AG09319 (cell line): ENCODE results near the gene PDE10A.

Source experiments
- DNase-seq: peaks from one replicate; pipeline ENCODE4 v3.0.0-alpha.2; 2010; ENCODE audit warnings: low read depth; ENCODE audit errors: extremely low read depth
- TF ChIP-seq, protein P1 (sequence below): IDR thresholded peaks from 2 replicates; pipeline ENCODE4 v1.5.1; 2011; ENCODE audit warnings: low read depth, mild to moderate bottlenecking, inconsistent platforms, low read length, moderate library complexity

The PDE10A gene

DNA sequence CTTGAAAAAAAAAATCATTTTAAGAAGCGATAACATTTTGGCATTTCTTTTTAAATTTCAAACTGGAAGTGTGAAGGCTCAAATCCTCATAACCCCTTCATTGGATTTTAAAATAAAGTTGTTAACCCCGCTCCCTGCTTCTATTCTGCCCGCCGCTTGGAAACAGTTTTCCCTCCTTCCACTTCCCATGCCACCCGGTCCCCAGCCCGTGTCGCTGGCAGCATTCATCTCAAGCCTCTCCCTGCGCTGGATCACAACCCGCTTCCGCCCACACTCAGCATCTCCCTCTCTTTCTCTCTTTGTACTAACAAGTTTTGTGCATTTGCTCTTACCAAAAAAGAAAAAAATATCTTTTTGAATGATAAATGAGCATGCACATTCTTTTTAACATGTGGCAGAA, 15.4 kb upstream of the PDE10A start:
- no peak for DNase-seq
- TF ChIP-seq, protein P1, sequence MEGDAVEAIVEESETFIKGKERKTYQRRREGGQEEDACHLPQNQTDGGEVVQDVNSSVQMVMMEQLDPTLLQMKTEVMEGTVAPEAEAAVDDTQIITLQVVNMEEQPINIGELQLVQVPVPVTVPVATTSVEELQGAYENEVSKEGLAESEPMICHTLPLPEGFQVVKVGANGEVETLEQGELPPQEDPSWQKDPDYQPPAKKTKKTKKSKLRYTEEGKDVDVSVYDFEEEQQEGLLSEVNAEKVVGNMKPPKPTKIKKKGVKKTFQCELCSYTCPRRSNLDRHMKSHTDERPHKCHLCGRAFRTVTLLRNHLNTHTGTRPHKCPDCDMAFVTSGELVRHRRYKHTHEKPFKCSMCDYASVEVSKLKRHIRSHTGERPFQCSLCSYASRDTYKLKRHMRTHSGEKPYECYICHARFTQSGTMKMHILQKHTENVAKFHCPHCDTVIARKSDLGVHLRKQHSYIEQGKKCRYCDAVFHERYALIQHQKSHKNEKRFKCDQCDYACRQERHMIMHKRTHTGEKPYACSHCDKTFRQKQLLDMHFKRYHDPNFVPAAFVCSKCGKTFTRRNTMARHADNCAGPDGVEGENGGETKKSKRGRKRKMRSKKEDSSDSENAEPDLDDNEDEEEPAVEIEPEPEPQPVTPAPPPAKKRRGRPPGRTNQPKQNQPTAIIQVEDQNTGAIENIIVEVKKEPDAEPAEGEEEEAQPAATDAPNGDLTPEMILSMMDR = no peak

DNA sequence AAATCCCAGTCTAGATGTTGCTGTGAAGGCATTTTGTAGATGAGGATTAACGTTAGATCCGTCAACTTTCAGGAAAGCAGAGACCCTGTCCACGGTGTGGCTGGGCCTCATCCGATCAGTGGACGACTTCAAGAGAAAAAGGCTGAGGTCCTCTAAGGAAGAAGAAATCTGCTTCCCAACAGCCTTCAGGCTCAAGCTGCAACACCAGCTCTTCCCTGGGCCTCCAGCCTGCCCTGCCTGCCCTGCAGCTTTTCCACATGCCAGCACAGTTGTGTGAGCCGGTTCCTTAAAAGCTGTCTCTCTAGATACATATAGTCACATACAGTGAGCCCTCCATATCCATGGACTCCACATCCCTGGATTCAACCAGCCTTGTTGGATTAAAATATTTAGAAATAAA, 14.1 kb upstream of the PDE10A start:
- TF ChIP-seq, protein P1 = no peak
- no peak for DNase-seq

DNA sequence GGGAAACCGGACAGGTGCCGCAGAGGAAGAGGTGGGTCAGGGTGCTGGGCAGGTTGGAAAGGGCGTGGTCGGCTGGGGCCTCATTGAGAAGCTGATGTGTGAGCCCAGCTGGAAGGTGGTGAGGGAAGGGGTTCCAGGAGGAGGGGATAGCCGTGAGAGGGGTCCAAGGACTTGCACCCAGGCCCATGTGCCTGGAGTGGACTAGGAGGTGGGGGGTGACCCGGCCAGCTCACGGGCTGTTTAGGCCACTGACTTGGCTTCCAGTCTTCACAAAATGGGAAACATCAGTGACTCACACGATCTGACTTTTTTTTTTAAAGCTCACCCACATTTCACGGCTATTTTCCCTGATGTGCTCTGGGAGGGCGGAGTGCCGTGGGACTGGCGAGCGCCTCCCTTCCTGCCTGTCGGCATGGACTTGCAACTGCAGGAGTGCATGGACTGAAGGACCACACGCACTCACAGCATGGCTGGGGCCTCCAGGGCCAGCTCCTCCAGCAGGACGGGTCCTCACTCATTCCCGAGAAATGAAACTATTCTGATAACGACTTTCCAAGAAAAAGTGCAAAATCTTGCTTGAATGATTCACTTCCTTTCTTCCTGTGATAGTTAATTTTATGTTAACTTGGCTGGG, 13.5 kb upstream of the PDE10A start:
- TF ChIP-seq, protein P1 = no peak
- no peak for DNase-seq

DNA sequence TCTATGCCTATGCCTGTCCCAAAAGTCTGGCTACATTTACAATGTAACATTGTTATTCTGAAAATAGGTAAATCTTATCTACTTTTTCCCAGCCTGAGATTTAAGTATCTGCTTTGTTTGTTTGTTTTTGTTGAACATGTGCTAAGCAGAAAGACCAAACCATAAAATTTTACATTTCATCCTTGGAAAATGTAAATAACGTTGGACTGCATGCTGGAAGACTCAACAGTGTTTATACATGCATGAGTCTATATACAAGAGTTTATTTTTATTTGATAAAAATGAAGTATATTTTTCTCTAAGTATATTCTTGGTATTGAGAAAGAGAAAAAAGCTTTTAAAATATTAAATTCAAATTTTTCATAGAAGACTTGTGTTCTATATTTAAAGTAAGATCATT, 12.1 kb upstream of the PDE10A start:
- TF ChIP-seq, protein P1 = no peak
- DNase-seq = no peak

DNA sequence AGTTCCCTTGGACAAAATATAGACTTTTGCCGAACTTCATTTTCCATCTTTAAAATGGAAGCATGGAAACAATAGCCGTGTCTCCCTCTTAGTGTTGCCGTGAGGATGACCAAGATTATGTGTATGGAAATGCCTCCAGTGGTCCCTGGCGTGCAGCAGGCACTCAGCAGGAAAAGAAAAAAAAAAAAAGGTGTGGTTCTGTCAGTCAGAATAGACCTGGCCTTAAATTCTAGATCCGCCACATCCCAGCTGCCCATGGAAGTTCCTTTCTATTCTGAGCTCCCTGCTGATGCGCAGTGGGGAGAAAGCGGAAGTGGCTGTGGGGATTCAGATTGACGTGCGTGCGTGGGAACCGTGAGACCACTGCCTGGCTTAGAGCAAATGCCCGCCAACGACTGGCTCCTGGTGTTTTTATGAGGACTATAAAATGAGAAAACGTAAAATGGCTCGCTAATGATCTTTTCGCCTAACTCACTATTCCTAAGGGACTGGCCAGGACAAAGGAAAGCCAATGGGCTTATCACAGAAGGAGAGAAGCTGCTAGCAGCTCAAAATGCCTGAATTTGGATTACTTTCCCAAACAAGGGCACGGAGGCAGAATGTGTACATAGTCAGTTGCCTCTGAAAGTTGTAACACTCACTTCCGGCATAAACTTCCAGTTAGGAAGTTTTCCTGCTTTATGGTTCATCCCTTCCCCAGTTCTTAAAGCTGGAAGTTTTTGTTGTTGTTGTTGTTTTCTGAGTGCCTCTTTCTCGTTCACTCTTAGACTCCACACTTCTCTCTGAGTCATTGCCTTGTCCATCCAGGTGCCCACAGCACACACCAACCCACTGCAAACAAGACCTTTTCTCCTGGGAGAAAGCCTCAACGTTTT, 11.4 kb upstream of the PDE10A start:
- no peak for DNase-seq

DNA sequence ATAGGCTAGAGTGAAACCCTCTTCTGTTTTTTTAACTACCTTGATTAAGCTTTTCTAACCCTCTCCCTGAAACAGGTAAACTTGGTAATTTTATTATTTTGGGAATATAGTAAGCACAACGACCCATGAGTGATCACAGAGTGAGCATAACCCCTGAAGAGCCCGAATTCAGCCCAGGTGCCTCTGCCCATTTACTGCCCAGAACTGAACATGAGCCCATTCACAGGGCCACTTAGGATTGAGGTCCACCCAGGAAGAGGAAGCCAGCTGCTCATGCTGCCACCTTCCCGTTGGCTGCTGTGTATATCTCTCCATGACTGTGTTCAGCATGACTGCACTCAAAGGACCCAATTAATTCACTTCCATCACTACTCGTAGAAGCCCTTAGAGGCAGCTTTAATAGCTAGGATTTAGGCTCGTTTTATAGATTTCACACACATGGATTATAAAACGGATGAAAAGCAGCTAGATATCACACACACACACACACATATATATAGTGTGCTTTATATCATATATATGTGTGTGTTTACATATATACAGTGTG, 8.3 kb upstream of the PDE10A start:
- TF ChIP-seq, protein P1 = no peak
- no peak for DNase-seq

More for the DNA sequence above, 11.4 kb upstream of the PDE10A start:
- TF ChIP-seq, protein P1 = no peak

DNA sequence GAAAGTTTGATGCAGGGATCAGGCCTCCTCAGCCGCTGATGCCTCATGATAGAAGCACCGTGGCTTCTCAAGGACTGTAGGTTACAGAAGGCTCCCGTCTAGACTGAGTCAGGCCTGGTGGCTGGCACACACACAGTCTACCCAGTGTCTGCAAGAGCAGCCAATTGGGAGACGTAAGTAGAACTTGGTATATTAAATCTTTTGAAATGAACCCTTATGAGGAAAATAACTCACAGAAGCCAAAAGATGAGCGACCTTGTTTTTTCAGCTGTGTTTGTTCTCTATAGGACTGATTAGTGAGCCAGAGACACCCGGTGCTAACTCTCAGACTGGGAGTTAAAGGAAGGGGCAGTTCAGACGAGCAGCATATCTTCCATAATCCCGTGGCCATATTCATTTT, 5.9 kb upstream of the PDE10A start:
- no peak for DNase-seq
- TF ChIP-seq, protein P1 = no peak
